GM12873 (cell line): ENCODE results near the gene FMC1.

ENCODE experiments used
- CTCF ChIP-seq: IDR thresholded peaks from 2 replicates; pipeline ENCODE4 v1.5.1; 2012; ENCODE audit warnings: low read depth, mild to moderate bottlenecking, moderate library complexity, low read length, control low read depth; ENCODE audit not compliant: insufficient read depth; ENCODE audit errors: missing control alignments

Gene FMC1

GRCh38 chr7:139360210-139360947 is 19.2 kb downstream of the FMC1 start:
- no peak for TF ChIP-seq CTCF

- no peak for TF ChIP-seq CTCF
Observed at GRCh38 chr7:139360948-139361307, 19.8 kb downstream of the FMC1 start.

- TF ChIP-seq CTCF = no peak
Observed at GRCh38 chr7:139361523-139361922, 20.4 kb downstream of the FMC1 start.

GRCh38 chr7:139362302-139362701 is 21.2 kb downstream of the FMC1 start:
- TF ChIP-seq CTCF = no peak

DNA sequence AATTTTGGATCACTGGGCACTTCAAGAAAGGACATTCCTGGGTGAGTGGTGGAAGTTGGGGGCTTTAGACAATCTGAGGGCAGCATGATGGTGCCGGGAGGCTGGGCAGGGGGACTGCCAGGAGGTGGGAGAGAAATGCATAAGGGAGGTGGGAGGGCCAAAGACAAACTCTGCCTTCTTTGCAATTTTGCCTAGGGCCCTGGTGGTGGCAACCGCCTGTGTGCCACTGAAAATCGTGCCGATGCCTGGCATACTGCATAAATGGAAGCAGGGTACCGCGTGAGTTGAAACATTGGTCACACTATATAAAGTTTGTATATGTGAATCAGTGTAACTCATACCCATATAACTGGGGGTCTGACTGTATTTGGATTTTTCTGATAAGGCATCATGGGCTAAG is 21.8 kb downstream of the FMC1 start:
- TF ChIP-seq CTCF = no peak

GRCh38 chr7:139365336-139365735 is 24.2 kb downstream of the FMC1 start:
- TF ChIP-seq CTCF = no peak

DNA sequence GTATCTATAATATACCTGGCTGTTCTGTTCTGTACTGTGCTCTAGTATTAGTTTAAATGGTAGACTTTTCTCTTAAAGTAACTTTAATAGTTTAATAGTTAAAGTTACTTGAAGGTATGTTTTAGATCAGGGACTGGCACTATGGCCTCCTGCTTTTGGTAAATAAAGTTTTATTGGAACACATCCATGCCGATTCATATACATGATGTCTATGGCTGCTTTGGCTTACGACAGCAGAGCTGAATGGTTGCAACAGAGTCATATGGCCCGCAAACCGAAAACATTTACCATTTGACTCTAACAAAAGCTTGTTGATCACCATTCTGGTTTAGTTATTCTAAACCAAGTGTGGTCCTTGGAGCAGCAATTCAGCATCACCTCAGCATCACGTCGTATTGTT is 25.3 kb downstream of the FMC1 start:
- TF ChIP-seq CTCF = no peak
